ENCODE results near the gene LYAR.
"Not testable (repeated sequence)": the region's sequence is repeated elsewhere in the genome, so short reads cannot be mapped to it uniquely, and the experiment has no call there.

LYAR gene

GRCh38 chr4:4267981-4268380, 22.0 kb downstream of the LYAR start:
- TF ChIP-seq CTCF (IDR thresholded peaks at IDR 0.05; ENCODE audit: control extremely low read depth, extremely low read depth, low read depth, missing control alignments), result no peak
- DNase-seq (ENCODE audit: extremely low spot score), result no peak
- ChIA-PET CTCF (interaction anchor here (1.3 to 2.9 kb wide), 5 partner anchors 8 to 18 kb away, joined by 3 to 17 read pairs (median 4); no protein-coding TSS in a partner anchor), POLR2A (no interaction called here)

GRCh38 chr4:4260185-4260751, 29.7 kb downstream of the LYAR start:
- POLR2A ChIA-PET, result no interaction called here
- peak; percentile 50 for DNase-seq (ENCODE audit: extremely low spot score)
- CTCF ChIA-PET, result interaction anchor here (0.8 to 3.4 kb wide), 10 partner anchors 8 to 171 kb away, joined by 3 to 16 read pairs (median 4); partner anchors contain the start of gene TMEM128
- TF ChIP-seq CTCF (IDR thresholded peaks at IDR 0.05; ENCODE audit: control extremely low read depth, extremely low read depth, low read depth, missing control alignments), result peak; percentile 16

GRCh38 chr4:4259484-4260100, 30.4 kb downstream of the LYAR start:
- POLR2A ChIA-PET, result no interaction called here
- TF ChIP-seq CTCF (IDR thresholded peaks at IDR 0.05; ENCODE audit: control extremely low read depth, extremely low read depth, low read depth, missing control alignments), result no peak
- CTCF ChIA-PET, result interaction anchor here (0.8 to 3.4 kb wide), 11 partner anchors 8 to 172 kb away, joined by 3 to 16 read pairs (median 5); partner anchors contain the start of gene TMEM128
- DNase-seq (ENCODE audit: extremely low spot score), result no peak

- DNase-seq (ENCODE audit: extremely low spot score); POLR2A ChIA-PET: not testable (repeated sequence)
- CTCF ChIA-PET, result interaction anchor here (1.6 kb wide), 1 partner anchor 80 kb away, joined by 5 read pairs; no protein-coding TSS in a partner anchor
Observed at GRCh38 chr4:4257705-4258104, 32.2 kb downstream of the LYAR start.

- ChIA-PET POLR2A (no interaction called here), CTCF (interaction anchor here (0.9 to 1.1 kb wide), 2 partner anchors 9 to 82 kb away, joined by 3 to 5 read pairs; partner anchors contain the start of gene TMEM128)
- no peak for DNase-seq (ENCODE audit: extremely low spot score)
- TF ChIP-seq CTCF (IDR thresholded peaks at IDR 0.05; ENCODE audit: control extremely low read depth, extremely low read depth, low read depth, missing control alignments), result no peak
Observed at GRCh38 chr4:4256799-4257198, 33.2 kb downstream of the LYAR start.

- no peak for TF ChIP-seq CTCF (IDR thresholded peaks at IDR 0.05; ENCODE audit: control extremely low read depth, extremely low read depth, low read depth, missing control alignments)
- DNase-seq (ENCODE audit: extremely low spot score), result no peak
- POLR2A ChIA-PET, result no interaction called here
- CTCF ChIA-PET, result interaction anchor here (1.3 to 1.8 kb wide), 5 partner anchors 13 to 81 kb away, joined by 3 to 6 read pairs (median 4); no protein-coding TSS in a partner anchor
Observed at GRCh38 chr4:4254666-4255065, 35.3 kb downstream of the LYAR start.

GRCh38 chr4:4254199-4254598, 35.8 kb downstream of the LYAR start:
- ChIA-PET CTCF (interaction anchor here (1.4 to 1.8 kb wide), 4 partner anchors 14 to 82 kb away, joined by 3 to 6 read pairs (median 4); no protein-coding TSS in a partner anchor), POLR2A (no interaction called here)
- TF ChIP-seq CTCF (IDR thresholded peaks at IDR 0.05; ENCODE audit: control extremely low read depth, extremely low read depth, low read depth, missing control alignments), result no peak
- no peak for DNase-seq (ENCODE audit: extremely low spot score)
